Spleen (tissue), 7 donors: ENCODE results near the gene PSMD14.

ENCODE experiments used
- POLR2A ChIP-seq, 3 donors: fragments of 450-650 bp; IDR thresholded peaks; one replicate each; pipeline ENCODE4 v1.5.1; 2017; ENCODE audit warnings: antibody characterized with exemption in 3 of 3, mild to moderate bottlenecking in 1 of 3
- POLR2AphosphoS5 ChIP-seq, 3 donors: sonication (generic); formaldehyde crosslinking; IDR thresholded peaks; one replicate each; pipeline ENCODE4 v1.5.1; 2017; ENCODE audit warnings: antibody characterized with exemption in 3 of 3
- TF ChIP-seq, protein P1 (sequence below), 11 experiments: fragments of 200-600 bp in 7 of 11; fragments of 450-650 bp in 4 of 11; sonication (generic) in 4 of 11; IDR thresholded peaks in 8 of 11; conservative IDR thresholded peaks in 3 of 11; 1 replicate in 7 of 11; 2 replicates in 4 of 11; pipeline versions ENCODE4 v1.4.0 to v1.8.0; 2016 to 2021; ENCODE audit warnings: antibody characterized with exemption in 11 of 11, inconsistent platforms in 4 of 11, mild to moderate bottlenecking in 1 of 11
- donor health status: DM: no; HTN: no; CAD: no; lungs with moderate emphysema.
- donor health status: DM: no; HTN: no; CAD: no.
- donor health status: DM: no; HTN: no; CAD: no.

DNA sequence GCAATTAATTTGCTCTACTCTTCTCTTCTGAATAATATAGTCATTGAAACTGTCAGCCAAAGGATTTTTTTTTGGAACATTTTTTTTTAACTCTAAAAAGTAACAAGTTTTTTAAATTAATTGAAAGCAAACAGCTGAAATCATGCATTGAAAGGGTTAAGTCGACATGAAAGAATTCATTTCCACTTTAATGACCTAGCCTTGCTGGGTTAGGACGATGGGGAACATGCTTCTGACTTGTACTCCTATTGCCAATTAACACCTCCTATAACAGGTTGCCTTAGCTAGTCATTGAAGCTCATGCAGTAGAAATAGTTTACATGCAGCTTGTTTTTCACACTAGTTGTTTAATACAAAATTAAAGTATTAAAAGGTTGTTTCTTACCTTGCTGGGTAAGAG lies 47.8 kb downstream of the PSMD14 start:
- TF ChIP-seq, protein P1, sequence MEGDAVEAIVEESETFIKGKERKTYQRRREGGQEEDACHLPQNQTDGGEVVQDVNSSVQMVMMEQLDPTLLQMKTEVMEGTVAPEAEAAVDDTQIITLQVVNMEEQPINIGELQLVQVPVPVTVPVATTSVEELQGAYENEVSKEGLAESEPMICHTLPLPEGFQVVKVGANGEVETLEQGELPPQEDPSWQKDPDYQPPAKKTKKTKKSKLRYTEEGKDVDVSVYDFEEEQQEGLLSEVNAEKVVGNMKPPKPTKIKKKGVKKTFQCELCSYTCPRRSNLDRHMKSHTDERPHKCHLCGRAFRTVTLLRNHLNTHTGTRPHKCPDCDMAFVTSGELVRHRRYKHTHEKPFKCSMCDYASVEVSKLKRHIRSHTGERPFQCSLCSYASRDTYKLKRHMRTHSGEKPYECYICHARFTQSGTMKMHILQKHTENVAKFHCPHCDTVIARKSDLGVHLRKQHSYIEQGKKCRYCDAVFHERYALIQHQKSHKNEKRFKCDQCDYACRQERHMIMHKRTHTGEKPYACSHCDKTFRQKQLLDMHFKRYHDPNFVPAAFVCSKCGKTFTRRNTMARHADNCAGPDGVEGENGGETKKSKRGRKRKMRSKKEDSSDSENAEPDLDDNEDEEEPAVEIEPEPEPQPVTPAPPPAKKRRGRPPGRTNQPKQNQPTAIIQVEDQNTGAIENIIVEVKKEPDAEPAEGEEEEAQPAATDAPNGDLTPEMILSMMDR (IDR thresholded peaks at IDR 0.05 in 8 of 11, conservative IDR thresholded peaks at IDR 0.05 in 3 of 11): no peak
- no peak for TF ChIP-seq POLR2AphosphoS5 (IDR thresholded peaks at IDR 0.05)
- TF ChIP-seq POLR2A (IDR thresholded peaks at IDR 0.05): no peak
